Measurements from ENCODE around the gene TTLL7.

- TF ChIP-seq POLR2A (IDR thresholded peaks at IDR 0.05; ENCODE audit: low read length) (no peak), REST (IDR thresholded peaks at IDR 0.05) (no peak), KDM1A (IDR thresholded peaks at IDR 0.05; ENCODE audit: low read depth) (no peak), CTCF (IDR thresholded peaks at IDR 0.05) (no peak)
Measured at GRCh38 chr1:83846138-83846537, 152.8 kb downstream of the TTLL7 start.
